ENCODE measurements around the gene TM9SF2.
"Not testable (repeated sequence)": the region's sequence is repeated elsewhere in the genome, so short reads cannot be mapped to it uniquely, and the experiment has no call there.

The TM9SF2 gene

GRCh38 chr13:99542788-99543406, 41.6 kb downstream of the TM9SF2 start:
- no peak overlapping the region for H3K4me3 ChIP-seq (ENCODE audit: low read length)
- TF ChIP-seq ZNF274 (IDR thresholded peaks at IDR 0.05; ENCODE audit: low read depth, low read length), result no peak

- no peak for TF ChIP-seq ZNF274 (IDR thresholded peaks at IDR 0.05; ENCODE audit: low read depth, low read length)
- no peak overlapping the region for H3K4me3 ChIP-seq (ENCODE audit: low read length)
Measured at GRCh38 chr13:99545361-99545760, 44.1 kb downstream of the TM9SF2 start.

- H3K4me3 ChIP-seq (ENCODE audit: low read length), result no peak overlapping the region
- no peak for TF ChIP-seq ZNF274 (IDR thresholded peaks at IDR 0.05; ENCODE audit: low read depth, low read length)
Measured at GRCh38 chr13:99545979-99546378, 44.7 kb downstream of the TM9SF2 start.

GRCh38 chr13:99546878-99547277, 45.6 kb downstream of the TM9SF2 start:
- TF ChIP-seq ZNF274 (IDR thresholded peaks at IDR 0.05; ENCODE audit: low read depth, low read length), result no peak
- H3K4me3 ChIP-seq (ENCODE audit: low read length), result no peak overlapping the region

- no peak overlapping the region; the same call in 1 of the 2 replicates for H3K4me3 ChIP-seq (ENCODE audit: low read length)
- no peak for TF ChIP-seq ZNF274 (IDR thresholded peaks at IDR 0.05; ENCODE audit: low read depth, low read length)
Measured at GRCh38 chr13:99548448-99548847, 47.2 kb downstream of the TM9SF2 start.

GRCh38 chr13:99553033-99553432, 51.8 kb downstream of the TM9SF2 start:
- no peak overlapping the region for H3K4me3 ChIP-seq (ENCODE audit: low read length)
- no peak for TF ChIP-seq ZNF274 (IDR thresholded peaks at IDR 0.05; ENCODE audit: low read depth, low read length)

GRCh38 chr13:99555149-99555548, 53.9 kb downstream of the TM9SF2 start:
- TF ChIP-seq ZNF274 (IDR thresholded peaks at IDR 0.05; ENCODE audit: low read depth, low read length), result no peak

GRCh38 chr13:99556867-99557443, 55.7 kb downstream of the TM9SF2 start:
- no peak overlapping the region for H3K4me3 ChIP-seq (ENCODE audit: low read length)
- no peak for TF ChIP-seq ZNF274 (IDR thresholded peaks at IDR 0.05; ENCODE audit: low read depth, low read length)

More at GRCh38 chr13:99555149-99555548, 53.9 kb downstream of the TM9SF2 start:
- H3K4me3 ChIP-seq (ENCODE audit: low read length), result no peak overlapping the region

- TF ChIP-seq ZNF274 (IDR thresholded peaks at IDR 0.05; ENCODE audit: low read depth, low read length), result no peak
- no peak overlapping the region for H3K4me3 ChIP-seq (ENCODE audit: low read length)
Measured at GRCh38 chr13:99558570-99559180, 57.4 kb downstream of the TM9SF2 start.

GRCh38 chr13:99559560-99559959, 58.3 kb downstream of the TM9SF2 start:
- no peak for TF ChIP-seq ZNF274 (IDR thresholded peaks at IDR 0.05; ENCODE audit: low read depth, low read length)
- no peak overlapping the region for H3K4me3 ChIP-seq (ENCODE audit: low read length)

GRCh38 chr13:99563404-99563803, 62.1 kb downstream of the TM9SF2 start:
- H3K4me3 ChIP-seq (ENCODE audit: low read length), result no peak overlapping the region
- no peak for TF ChIP-seq ZNF274 (IDR thresholded peaks at IDR 0.05; ENCODE audit: low read depth, low read length)

- H3K4me3 ChIP-seq (ENCODE audit: low read length), result no peak overlapping the region
- TF ChIP-seq ZNF274 (IDR thresholded peaks at IDR 0.05; ENCODE audit: low read depth, low read length), result no peak
Measured at GRCh38 chr13:99564386-99564785, 63.1 kb downstream of the TM9SF2 start.

- no peak for TF ChIP-seq ZNF274 (IDR thresholded peaks at IDR 0.05; ENCODE audit: low read depth, low read length)
- no peak overlapping the region; the same call in 1 of the 2 replicates for H3K4me3 ChIP-seq (ENCODE audit: low read length)
Measured at GRCh38 chr13:99565478-99566124, 64.3 kb downstream of the TM9SF2 start.

GRCh38 chr13:99566125-99567083, 65.1 kb downstream of the TM9SF2 start:
- no peak for TF ChIP-seq ZNF274 (IDR thresholded peaks at IDR 0.05; ENCODE audit: low read depth, low read length)
- no peak overlapping the region; the same call in 1 of the 2 replicates for H3K4me3 ChIP-seq (ENCODE audit: low read length)

GRCh38 chr13:99568901-99569300, 67.6 kb downstream of the TM9SF2 start:
- not testable (repeated sequence) for H3K4me3 ChIP-seq (ENCODE audit: low read length)

Data from GM08714 (cell line).